HG02840 (cell line): ENCODE data around the gene SCTR.

Experiments
- ATAC-seq: cut with Tn5 transposase; IDR thresholded peaks from one replicate; pipeline ENCODE4 v1.9.1; 2021; ENCODE audit warnings: mild to moderate bottlenecking, moderate library complexity, moderate number of reproducible peaks; ENCODE audit not compliant: unreplicated experiment, low FRiP score

The SCTR gene

GRCh38 chr2:119525614-119526013 is 1.3 kb upstream of the SCTR start:
- no peak for ATAC-seq

GRCh38 chr2:119523383-119523951 is 816 bp downstream of the SCTR start:
- ATAC-seq: no peak

GRCh38 chr2:119522671-119523070 is 1.6 kb downstream of the SCTR start:
- ATAC-seq: no peak

DNA sequence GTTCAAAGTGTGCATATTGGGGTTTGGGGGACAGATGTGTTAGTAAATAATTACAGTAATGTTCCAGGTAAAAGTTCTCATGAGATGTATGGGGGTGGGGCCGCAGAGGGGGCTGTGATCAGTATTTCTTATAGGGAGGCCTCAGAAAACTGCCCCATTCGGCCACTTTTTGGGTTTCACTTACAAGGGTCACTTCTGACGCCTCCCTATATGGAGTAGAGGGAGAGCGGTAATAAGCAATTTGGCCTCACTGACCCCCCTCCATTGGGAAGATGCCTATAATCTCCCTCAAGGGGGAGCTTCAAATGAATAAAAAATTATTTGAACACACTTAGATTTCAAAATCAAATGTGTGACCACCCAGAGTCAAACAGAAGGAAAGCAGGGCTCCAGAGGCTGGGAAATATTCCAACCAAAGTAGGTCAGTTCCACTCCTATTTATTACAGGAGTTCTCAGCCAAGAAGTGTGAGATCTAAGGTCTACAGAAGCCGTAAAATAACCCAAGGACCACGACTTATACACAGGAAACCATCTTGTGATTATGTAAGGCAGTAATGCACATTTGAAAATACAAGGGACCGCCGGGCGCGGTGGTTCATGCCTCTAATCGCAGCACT is 2.7 kb downstream of the SCTR start:
- no peak for ATAC-seq

GRCh38 chr2:119520696-119521432 is 3.4 kb downstream of the SCTR start:
- no peak for ATAC-seq

- ATAC-seq: no peak
These were observed 5.2 kb downstream of the SCTR start for GRCh38 chr2:119519057-119519408.

DNA sequence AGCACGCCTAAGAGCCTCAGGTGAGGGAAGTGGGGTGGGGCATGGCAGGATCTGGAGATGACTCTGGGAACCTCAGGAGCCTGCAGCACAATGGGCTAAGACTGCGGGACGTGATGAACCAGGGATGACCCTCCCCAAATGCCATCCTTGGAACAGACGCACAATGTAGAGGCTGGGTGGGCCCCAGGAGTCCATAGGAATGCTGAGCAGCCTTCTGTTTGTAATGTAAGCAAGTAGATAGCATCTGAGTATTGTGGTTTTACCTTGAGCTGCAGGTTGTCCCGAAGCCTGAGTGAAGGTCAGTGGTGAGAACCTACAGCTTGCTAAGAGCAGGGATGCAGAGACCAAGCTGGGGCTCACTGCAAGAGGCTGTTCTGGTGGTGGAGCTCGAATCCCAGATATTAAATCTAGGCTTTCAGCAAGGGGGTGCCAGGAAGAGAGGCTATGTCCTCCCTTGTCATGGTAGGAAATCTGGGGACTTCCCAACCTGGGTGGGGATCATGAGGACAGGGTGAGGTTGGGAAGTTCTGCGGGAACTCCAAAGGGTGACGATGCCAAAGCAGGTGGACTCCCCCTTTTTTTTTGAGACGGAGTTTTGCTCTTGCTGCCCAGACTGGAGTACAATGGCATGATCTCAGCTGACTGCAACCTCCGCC is 5.8 kb downstream of the SCTR start:
- no peak for ATAC-seq

- ATAC-seq: peak; percentile 68
These were observed 6.8 kb downstream of the SCTR start for GRCh38 chr2:119517433-119517832.

- no peak for ATAC-seq
These were observed 8.2 kb downstream of the SCTR start for GRCh38 chr2:119516121-119516520.

DNA sequence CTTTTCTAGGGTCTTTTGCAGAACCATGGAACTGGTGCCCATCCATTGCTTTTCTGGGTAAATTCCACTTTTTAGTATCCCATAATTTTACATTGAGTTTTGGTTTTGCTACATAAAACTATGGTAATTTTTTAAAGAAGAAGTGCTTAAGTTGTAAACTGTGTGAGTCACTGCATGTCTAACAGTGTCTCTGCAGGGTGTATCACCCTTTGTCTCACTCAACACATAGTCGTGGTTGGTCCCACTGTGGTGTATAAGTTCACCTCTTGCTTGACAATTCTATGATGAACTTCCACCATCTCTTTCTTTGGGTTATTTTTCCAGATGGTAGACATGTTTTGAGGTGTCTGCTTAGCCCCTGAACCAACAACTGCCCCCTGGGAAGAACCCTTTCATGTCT is 10.5 kb downstream of the SCTR start:
- ATAC-seq: no peak

GRCh38 chr2:119512946-119513345 is 11.3 kb downstream of the SCTR start:
- ATAC-seq: no peak

DNA sequence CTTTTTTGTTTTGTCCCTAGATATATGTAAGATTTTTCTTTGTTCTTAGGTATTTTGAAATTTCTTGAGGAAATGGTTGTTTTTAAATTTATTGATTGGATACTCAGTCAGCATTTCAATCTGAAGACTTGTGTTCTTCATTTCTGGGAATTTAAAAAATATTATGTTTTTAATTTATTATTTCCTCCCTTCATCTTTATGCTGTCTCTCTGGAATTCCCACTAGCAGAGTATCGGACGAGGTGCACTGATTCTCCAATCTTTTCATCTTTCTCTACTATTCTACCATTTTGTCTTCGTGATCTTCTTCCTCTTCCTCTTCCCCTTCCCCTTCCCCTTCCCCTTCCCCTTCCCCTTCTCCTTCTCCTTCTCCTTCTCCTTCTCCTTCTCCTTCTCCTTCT is 12.3 kb downstream of the SCTR start:
- no peak for ATAC-seq

DNA sequence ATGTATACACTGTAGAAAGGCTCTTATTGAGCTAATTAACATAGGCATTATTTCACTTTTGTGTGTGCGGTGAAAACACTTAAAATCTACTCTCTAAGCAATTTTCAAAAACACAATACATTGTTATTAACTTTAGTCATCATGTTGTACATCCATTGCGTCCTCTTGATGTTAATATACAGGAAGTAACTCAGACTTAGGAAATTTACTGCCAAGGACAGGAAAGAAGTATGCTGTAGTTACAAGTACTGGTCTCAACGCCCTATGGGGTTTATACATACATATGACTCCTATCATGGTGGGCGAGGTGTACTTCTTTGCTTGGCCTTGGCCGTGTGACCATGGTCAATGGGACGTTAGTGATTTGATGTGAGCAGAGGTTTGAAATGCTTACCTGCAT is 15.5 kb downstream of the SCTR start:
- no peak for ATAC-seq

DNA sequence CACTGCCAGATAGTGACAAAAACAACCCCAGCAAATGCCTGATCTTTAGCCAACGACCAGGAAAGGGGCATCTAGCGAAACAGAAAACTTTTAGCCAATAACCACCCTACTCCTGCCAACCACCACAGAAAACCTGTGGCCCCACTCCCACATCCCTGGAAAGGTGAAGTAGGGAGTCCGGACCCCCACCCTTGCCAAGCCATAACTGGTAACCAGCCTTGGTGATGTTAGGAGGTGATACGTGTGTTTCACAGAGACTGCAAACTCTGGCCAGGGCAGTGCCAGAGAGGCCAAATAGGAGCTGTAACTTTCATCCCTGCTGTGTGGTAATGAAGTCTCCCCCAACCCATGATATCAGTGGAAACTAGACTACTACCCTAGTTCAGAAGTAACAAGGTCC is 27.6 kb downstream of the SCTR start:
- ATAC-seq: no peak

- no peak for ATAC-seq
These were observed 28.3 kb downstream of the SCTR start for GRCh38 chr2:119495948-119496347.

- no peak for ATAC-seq
These were observed 30.0 kb downstream of the SCTR start for GRCh38 chr2:119494163-119494790.

DNA sequence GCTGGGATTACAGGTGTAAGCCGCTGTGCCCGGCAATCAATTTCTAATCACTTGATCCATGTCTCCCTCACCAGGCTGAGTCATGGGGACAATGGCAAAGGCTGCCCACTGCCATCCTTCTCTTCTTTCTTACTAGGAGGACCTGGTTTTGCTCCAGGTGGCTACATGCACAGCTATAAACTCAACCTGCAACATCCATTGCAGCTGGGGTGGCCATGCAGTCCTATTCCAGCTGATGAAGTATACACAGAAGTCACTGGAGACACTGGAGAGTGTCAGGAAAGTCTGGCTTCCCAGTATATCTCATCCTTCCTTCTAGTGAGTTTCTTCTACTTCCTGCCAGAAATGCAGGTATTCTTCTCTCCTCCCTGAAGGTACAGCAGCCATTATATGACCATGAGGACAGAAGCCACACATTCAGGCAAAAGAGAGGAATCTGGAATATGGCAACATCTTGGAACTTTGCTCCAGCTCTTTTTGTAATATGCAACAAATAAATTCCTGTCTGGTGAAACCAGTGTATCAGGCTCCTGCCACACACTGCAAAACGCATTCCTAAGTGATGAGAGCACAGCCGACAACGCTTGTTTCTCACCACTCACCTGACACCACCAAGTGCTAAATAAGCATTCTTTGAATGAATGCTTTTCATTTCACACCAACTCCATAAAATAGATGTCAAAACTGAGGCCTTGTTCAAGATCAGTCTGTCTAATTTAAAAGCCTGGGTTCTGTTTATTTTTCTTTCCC is 32.3 kb downstream of the SCTR start:
- ATAC-seq: no peak

GRCh38 chr2:119490653-119491195 is 33.6 kb downstream of the SCTR start:
- no peak for ATAC-seq

DNA sequence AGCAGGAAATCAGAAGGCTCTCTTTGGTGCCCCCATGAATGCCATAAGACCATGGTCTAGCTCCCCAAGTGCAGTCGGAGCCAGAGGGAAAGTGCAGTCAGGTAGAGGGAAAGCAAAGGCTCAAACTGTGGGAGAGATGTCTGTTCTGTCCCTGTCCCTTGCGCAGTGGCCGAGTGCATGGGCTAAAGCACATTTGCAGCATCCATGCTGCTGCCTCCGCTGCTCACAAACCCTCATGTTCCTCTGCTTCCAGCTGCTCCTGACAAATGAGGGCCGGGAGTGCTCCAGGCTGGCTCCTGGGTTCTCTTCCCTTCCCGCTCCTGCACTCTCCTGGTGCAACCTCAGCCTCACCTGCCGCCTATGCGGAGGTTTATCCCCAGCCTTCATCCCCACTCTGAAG is 34.2 kb downstream of the SCTR start:
- no peak for ATAC-seq
